ENCODE data around the gene SCUBE1. TPM values are rescaled to one million over a fixed set of nuclear protein-coding genes. Genes with fewer than 3 reads are reported as not detected.

The SCUBE1 gene
- total and polyA plus RNA-seq, 2 donors (not counting 3 experiments of a cell fraction or from before 2014, with no cell fraction given) = 0.07 TPM; not detected in 1

DNA sequence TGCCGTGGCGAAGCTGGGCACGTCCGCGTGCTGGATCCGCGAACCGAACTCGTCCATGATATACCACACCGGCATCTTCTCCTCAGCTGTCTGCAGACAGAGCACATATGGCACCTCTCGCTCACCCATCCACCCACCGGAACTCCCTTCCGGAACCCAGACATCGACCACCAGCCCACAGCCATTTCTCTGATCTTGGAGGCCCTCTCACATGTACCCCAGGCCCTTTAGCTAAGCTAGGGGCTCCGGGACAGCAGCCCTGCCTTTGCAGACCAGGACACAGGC lies 163.3 kb downstream of the SCUBE1 start:
- TF ChIP-seq POLR2AphosphoS5 (IDR thresholded peaks at IDR 0.05; ENCODE audit: insufficient read depth, low read depth, low read length) = no peak
- TF ChIP-seq JUN (IDR thresholded peaks at IDR 0.05; ENCODE audit: borderline replicate concordance, insufficient read depth, insufficient read length, low read depth) = no peak
- no peak for TF ChIP-seq EZH2 (IDR thresholded peaks at IDR 0.05; ENCODE audit: borderline replicate concordance, low read depth, low read length, severe bottlenecking)
- no peak for TF ChIP-seq MAX (IDR thresholded peaks at IDR 0.05; ENCODE audit: insufficient read depth, insufficient read length)
- no peak for TF ChIP-seq FOS (IDR thresholded peaks at IDR 0.05; ENCODE audit: borderline replicate concordance, insufficient read depth, low read length)
- TF ChIP-seq CTCF (IDR thresholded peaks at IDR 0.05; ENCODE audit: extremely low read depth in 1 of 2, insufficient read depth in 1 of 2, low read depth in 1 of 2, low read length in 2 of 2) = no peak
- TF ChIP-seq POLR2A (IDR thresholded peaks at IDR 0.05; ENCODE audit: low read depth, low read length) = no peak
- TF ChIP-seq MYC (IDR thresholded peaks at IDR 0.05; ENCODE audit: low read depth, low read length) = no peak
- no peak for TF ChIP-seq GATA2 (IDR thresholded peaks at IDR 0.05; ENCODE audit: insufficient read depth, insufficient read length, low read depth, low read length)
- intact Hi-C loops (cut with micrococcal nuclease) = no loop called here
- dilution Hi-C loops (cut with MboI; ENCODE audit: extremely low pct_ligation_motif_present, low sequenced_read_pairs) = no loop called here
- CTCF ChIA-PET = no interaction called here
- Histone ChIP-seq H3K79me2 (ENCODE audit: control insufficient read depth, insufficient read depth, low read length) (no peaks in the 10 kb centered on the region), H3K27me3 (ENCODE audit: control insufficient read depth in 2 of 2, insufficient read depth in 2 of 2, low read length in 2 of 2) (no peaks in the 10 kb centered on the region), H3K4me3 (replicated peaks in 1 of 3; ENCODE audit: insufficient read depth in 1 of 3, low read depth in 1 of 3, low read length in 3 of 3) (no peak overlapping the region), H3K4me2 (ENCODE audit: insufficient read depth, low read length) (no peak overlapping the region), H3K9me1 (replicated peaks; ENCODE audit: control insufficient read depth, extremely low read depth, insufficient read depth, low read length) (no peaks in the 10 kb centered on the region), H3K9me3 (replicated peaks; ENCODE audit: control insufficient read depth, insufficient read depth, low read length) (no peaks in the 10 kb centered on the region), H3K4me1 (ENCODE audit: control insufficient read depth, extremely low read depth, insufficient read depth, low read length) (peaks cover 13% of the 10 kb centered on the region), H3K9ac (replicated peaks; ENCODE audit: extremely low read depth, insufficient read depth, low read length) (no peak overlapping the region), H2AFZ (ENCODE audit: low read depth, low read length) (no peak overlapping the region), H3K27ac (ENCODE audit: insufficient read depth, low read depth, low read length) (no peak overlapping the region), H4K20me1 (replicated peaks; ENCODE audit: control insufficient read depth, extremely low read depth, insufficient read depth, low read length) (no peaks in the 10 kb centered on the region), H3K36me3 (ENCODE audit: control insufficient read depth in 2 of 2, extremely low read depth in 1 of 2, insufficient read depth in 2 of 2, low read length in 2 of 2) (peaks cover 5 to 10% of the 10 kb centered on the region in 2 experiments)
- POLR2A ChIA-PET = no interaction called here
- FAIRE-seq (no peak), DNase-seq (ENCODE audit: low read depth, low spot score) (no peak)
- no TSS peak for BruUV-seq (replicated peaks)

All from endothelial cell of umbilical vein (primary cell).